HG03045 (cell line): ENCODE data around the gene OR2A25.

Experiments used
- ATAC-seq: cut with Tn5 transposase; IDR thresholded peaks from one replicate; pipeline ENCODE4 v1.9.1; 2021; ENCODE audit warnings: mild to moderate bottlenecking, moderate library complexity; ENCODE audit not compliant: unreplicated experiment

The OR2A25 gene

DNA sequence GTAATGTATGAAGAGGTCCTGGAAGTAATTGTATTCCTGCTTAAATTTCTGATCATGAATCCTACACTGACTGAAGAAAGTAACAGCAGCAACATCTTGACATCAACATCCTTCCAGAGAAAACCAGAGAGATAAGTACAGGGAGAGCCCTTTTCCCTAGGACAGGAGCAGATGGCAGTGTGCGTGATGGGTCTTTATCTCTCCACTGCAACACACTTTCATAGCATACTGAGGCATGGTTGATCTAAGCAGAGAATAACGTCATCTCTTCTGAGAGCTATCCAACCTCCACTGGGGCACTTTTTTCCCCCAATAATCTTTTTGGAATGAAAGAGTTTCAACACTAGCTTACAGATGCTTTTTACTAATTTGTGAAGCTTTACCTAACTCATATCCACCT, 342 bp downstream of the OR2A25 start:
- no peak for ATAC-seq

DNA sequence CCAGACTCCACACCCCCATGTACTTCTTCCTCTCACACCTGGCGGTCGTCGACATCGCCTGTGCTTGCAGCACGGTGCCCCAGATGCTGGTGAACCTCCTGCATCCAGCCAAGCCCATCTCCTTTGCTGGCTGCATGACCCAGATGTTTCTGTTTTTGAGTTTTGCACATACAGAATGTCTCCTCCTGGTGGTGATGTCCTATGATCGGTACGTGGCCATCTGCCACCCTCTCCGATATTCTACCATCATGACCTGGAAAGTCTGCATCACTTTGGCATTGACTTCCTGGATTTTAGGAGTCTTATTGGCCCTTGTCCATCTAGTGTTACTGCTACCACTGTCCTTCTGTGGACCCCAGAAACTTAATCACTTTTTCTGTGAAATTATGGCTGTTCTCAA, 4.8 kb downstream of the OR2A25 start:
- no peak for ATAC-seq

DNA sequence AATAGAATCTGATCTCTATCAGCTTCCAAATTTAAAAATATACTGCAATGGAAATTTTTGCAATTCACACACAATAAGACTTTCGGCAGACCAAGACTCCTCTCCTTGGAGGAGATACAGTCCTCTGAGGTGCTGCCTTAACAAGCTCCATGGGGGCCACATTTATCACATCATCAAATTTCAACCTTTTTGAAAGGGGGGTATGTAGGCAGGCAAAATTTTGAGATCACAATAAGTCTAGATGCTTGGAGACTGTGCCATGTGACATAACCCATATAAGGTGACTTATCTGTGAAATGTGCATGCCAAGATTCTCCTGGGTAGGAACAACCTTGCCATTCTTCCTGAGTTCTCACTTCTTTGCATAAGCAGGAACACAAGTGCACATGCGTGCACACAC, 16.4 kb downstream of the OR2A25 start, which contains the start of gene OR2A12:
Gene OR2A12, plus strand, starts transcription at position 301 of the 400 bp plus-strand sequence. CDS start 8,830 bp downstream, outside the sequence.
- ATAC-seq = no peak

DNA sequence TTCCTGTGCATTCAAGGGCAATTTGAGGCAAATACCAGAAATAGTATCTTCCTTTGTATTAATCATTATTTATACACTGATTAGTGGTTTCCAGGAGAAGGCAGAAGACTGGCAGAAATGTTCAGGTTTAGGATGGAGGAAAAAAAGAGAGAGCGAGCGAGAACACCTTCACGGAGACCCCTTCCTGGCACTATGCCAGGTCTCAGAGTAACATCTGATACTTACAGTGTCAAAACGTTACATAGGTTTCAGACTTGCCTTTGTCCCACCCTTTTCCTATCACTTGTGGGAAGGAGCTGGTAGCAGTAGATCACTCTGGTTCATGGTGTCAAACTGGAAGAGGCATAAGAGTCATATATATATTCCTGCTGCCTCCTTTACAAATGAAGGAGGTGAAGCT, 17.1 kb downstream of the OR2A25 start:
- no peak for ATAC-seq

DNA sequence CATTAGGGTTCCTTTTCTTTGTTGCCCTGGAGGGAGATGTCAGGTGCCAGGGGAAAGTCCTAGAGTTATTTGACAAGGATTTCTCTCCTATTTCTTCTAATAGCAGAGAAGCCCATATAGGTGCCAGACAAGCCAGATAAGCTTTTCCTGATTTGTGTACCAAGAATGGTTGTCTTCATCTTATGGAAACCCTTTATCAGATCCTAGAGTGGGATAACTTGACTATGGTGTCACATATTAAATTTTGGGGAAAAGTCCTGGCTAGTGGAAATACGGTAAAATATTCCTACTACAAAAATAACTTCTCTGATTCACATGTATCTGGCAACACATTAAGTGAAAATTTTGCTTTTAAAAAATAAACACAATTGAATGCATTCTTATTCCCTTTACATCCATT, 17.6 kb downstream of the OR2A25 start:
- no peak for ATAC-seq

DNA sequence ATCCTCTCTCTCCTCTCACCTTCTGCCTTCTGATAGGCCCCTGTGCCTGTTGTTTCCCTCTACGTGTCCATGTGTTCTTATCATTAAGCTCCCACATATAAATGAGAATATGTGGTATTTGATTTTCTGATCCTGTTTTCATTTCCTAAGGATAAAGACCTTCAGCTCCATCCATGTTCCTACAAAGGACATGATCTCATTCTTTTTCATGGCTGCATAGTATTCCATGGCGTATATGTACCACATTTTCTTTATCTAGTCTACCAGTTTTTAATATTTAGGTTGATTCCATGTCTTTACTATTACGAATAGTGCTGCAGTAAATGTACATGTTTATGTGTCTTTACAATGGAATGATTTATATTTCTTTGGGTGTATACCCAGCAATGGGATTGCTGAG, 21.1 kb downstream of the OR2A25 start:
- ATAC-seq = no peak

DNA sequence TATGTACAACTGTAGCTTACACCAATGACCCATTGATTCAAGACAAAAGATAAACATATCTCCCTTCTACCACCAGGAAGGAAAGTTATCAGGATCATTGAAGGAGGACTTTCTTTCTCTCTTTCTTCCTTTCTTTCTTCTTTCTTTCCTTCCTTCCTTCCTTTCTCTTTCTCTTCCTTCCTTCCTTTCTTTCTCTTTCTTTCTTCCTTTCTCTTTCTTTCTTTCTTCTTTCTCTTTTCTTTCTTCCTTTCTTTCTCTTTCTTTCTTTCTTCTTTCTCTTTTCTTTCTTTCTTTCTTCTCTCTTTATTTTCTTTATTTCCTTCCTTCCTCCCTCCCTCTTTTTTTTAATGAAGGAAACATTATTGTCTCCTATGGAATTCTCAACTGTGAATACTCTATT, 29.2 kb downstream of the OR2A25 start:
- ATAC-seq = no peak

DNA sequence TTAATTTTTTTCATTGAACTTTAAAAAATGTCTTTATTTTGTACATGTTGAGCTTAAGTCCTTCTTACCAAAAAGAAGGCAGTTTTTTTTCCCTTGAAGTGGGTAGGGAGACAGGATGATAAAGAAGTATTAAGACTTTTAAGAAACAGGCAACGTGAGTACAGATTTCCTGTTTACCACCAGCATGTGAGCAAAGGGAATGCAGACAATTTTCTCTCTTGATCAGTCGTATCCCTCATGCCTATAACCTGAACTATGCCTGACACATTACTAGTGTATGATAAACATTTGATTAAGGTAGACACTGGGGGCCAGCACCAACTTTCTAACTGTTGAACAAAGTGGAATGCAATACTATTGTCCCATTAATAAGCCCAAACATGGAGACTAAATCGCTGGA, 31.0 kb downstream of the OR2A25 start:
- no peak for ATAC-seq

DNA sequence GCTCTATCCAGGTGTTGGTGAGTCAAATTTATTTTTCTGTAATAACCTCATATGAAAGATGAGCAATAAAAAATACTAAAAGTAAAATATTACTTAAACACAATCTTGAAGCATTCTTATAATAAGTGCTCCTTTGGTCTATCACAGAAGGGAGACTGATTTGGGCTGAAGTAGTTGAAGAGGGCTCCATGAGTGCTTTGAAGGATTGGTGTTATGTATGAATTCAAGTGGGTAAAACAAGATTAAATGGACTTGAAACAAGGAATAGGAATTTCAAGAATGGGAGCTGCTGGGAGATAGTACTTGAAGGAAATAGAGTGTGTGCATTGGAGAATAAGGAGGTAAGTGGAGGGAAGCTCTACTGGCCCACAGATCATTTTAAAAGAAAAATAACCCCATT, 32.4 kb downstream of the OR2A25 start:
- ATAC-seq = no peak

DNA sequence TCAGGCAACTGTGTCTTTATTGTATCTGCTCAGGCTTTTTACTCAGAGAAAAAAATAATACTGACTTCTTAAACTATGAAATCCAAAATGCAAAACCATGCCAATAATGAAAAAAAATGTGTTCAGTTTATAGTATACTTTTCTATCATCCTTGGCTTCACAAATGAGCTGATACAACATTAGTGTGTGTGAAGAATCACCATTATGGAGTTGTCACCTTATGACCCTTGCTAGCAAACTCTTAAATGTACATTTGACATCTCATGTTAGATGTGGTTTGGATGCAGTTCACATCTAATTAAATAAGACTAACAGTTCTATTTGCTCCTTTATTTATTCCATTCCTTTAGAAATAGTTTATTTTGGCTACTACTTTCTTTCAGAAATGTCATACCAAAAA, 35.6 kb downstream of the OR2A25 start:
- no peak for ATAC-seq

DNA sequence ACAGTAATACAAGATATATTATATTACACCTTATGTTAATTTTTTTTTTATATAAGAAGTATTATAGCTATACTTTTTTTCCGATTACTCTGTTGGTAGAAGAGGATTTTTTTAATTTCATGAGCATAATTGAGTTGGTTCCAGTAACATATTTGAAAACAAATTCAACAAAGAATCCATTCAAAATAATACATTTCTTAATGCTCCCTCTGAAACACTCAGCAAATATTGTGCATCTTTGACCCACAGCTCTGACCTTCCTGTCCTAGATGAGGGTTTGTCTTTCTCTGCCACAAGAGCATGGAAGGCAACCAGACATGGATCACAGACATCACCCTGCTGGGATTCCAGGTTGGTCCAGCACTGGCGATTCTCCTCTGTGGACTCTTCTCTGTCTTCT, 39.7 kb downstream of the OR2A25 start, which contains the start of gene OR2A2:
Gene OR2A2, plus strand, starts transcription at position 301 of the 400 bp plus-strand sequence. Its CDS starts 0 bp downstream, at position 301.
- ATAC-seq = no peak

DNA sequence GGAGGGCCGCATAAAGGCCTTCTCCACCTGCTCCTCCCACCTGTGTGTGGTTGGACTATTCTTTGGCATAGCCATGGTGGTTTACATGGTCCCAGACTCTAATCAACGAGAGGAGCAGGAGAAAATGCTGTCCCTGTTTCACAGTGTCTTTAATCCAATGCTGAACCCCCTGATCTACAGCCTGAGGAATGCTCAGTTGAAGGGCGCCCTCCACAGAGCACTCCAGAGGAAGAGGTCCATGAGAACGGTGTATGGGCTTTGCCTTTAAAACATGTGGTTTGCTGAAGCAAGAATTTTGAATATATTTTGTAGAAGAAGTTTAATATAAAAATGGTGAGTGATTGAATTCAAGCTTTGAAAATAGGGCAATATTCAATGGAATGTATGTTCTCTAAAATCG, 40.7 kb downstream of the OR2A25 start:
- ATAC-seq = no peak

DNA sequence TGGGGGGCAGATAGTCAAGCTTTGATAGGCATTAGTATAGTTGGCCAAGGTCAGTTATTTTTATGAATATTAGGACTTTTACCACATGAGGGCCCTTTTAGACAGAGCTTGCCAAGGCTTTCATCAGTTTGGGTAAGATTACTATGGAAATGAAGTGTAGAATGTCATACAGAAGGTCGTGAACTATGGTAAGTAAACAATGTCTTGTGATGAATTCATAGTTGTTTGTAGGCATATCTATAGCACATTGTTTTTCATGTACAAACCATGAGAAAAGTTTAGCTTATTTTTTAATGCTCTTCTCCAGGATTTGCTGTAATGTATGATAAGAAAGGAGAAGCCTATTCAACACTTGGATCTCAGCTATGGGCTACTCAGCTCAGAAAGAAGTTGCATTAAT, 44.0 kb downstream of the OR2A25 start:
- no peak for ATAC-seq

DNA sequence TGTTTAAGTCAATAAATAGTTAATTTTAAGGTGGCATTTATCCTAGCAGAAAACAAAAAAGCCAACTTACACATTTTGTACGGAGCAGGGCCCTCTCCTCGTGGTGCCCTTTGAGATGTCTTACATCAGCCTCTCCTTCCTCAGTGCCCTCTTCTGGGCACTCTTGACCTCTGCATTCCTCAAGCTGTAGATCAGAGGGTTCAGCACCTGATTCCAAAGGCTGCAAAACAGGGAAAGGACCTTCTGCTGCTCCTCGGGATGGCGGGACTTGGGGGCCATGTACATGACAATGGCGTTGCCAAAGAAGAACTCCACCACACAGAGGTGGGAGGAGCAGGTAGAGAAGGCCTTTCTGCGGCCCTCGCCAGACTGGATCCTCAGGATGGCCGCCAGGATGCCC, 48.7 kb downstream of the OR2A25 start:
- ATAC-seq = no peak

DNA sequence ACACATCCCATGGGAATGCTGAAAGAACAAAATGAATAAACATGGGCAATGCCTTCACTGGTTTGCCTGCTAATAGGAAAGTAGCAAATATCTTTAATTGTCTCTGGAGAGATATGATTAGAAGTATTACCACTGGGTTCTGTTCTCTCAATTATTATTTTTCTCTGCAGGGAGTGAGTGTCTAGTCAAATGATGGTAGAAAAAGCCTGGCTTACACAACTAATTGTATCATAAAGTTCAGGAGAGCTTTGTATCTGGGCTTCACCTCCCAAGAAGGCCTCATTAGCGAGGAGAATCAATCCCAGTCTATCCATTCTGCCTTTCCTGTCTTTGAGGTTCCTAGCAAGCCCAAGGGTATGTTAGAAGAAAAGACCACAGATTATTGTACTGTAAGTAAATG, 53.3 kb downstream of the OR2A25 start, which contains the start of gene OR2A14:
Gene OR2A14, plus strand, starts transcription at position 301 of the 400 bp plus-strand sequence. CDS start 5,937 bp downstream, outside the sequence.
- ATAC-seq = no peak
